Nucleus accumbens (tissue), 56 donors: ENCODE results near the gene ADSS1.

ENCODE experiments used
- DNase-seq, 56 donors: peaks; one replicate each; lab custom pipeline; 2025; lab: John Stamatoyannopoulos, UW

The ADSS1 gene

DNA sequence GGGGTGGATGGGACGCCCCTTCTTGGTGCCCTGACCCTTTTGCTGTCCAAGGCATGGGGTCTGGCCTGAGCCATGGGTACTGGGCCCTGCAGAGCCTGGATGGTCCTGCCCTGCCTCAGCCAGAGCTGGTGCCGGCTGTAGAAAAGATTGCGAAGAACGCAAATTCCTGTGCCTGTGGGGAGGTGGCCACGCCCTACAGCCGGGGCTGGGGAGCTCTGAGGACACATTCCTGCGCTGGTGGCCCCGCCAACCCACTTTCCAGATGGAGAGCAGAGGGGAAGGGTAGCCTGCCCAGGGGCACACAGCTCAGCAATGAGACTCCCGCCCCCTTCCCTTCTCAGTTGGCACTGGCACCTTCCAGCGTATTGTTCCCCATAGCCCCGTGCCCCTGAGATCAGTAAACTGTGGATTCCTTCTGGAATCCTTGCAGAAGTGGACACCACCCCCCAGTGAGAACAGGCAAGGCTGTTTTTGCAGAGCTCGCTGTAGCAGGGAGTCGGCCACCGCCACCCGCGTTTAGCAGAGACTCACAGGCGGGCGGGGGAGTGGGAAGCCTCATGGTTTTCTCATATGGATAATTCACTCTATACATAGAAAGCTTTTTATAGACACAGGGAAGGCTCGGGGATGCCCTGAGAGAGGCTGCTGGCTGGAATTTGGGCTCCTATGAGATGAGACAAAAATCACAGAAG, 26.0 kb upstream of the ADSS1 start:
- DNase-seq = peak in 13 of 56 donors; percentile 22 to 50 (median 39)

- peak in 29 of 56 donors; percentile 23 to 66 (median 37) for DNase-seq
Measured at GRCh38 chr14:104698688-104699425, 25.2 kb upstream of the ADSS1 start.

GRCh38 chr14:104699426-104699748, 24.6 kb upstream of the ADSS1 start:
- DNase-seq = no peak

DNA sequence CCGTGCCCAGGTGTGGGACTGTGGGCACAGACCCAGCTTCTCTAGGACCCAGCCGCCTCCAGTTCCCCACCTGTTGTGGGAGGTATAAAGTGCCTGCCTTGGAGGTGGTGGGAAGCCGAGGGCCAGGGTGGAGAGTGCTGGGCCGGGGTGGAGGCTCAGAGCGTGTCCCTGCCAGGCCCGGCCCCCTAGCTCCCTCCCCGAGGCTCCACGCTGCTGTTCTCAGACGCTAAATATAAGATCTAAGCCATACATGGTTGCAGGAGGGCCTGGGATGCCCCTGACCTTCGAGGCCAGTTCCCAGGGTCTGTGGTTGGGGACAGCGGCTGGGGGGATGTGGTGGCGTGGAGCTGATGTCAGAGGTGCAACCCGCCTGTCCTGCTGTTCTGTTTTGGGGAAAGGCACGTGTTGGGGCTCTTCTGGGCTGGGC, 23.8 kb upstream of the ADSS1 start:
- no peak for DNase-seq

DNA sequence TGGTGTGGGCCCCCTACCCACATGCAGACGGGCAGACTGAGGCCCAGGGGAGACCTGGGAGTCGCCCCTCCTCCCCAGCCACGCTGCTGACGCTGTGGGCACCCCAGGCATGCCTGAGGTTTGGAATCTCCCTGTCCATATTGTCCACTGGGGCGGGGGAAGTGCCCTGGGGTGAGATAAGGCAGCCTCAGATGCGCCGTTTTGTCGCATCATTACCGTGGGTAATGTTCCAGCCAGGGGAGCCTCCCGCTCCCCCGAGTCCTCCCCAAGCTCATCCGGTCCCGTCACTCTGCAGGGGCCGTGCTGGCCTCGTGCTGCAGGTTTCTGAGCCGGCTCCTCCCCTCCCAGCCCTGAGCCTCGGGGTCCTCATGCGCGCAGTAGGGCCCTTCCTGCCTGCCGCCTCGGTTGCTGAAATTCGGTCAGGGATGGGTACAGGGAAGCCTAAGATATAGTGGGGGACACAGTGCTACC, 23.2 kb upstream of the ADSS1 start:
- DNase-seq = no peak

DNA sequence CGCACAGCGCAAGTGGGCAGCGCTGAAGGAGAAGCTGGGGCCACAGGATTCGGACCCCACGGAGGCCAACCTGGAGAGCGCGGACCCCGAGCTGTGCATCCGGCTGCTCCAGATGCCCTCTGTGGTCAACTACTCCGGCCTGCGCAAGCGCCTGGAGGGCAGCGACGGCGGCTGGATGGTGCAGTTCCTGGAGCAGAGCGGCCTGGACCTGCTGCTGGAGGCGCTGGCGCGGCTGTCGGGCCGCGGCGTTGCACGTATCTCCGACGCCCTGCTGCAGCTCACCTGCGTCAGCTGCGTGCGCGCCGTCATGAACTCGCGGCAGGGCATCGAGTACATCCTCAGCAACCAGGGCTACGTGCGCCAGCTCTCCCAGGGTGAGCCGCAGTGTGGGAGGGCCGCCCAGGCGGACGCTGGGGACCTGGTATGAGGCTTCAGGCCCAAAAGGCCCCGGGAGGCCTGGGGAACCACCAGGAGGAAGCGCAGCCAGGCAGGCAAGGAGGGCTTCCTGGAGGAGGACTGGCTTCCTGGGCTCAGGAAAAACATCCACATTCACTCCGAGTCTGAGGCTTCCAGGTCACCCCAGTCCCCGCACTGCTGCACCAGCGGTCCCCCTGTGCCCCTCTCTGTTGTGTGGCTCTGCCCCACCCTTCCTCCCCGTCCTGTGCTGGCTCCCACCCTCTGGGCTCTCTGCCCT, 22.5 kb upstream of the ADSS1 start:
- no peak for DNase-seq

GRCh38 chr14:104702106-104702505, 21.9 kb upstream of the ADSS1 start:
- DNase-seq = no peak

GRCh38 chr14:104702673-104703072, 21.4 kb upstream of the ADSS1 start:
- peak in 28 of 56 donors; percentile 24 to 75 (median 43) for DNase-seq

- no peak for DNase-seq
Measured at GRCh38 chr14:104703269-104703668, 20.8 kb upstream of the ADSS1 start.

DNA sequence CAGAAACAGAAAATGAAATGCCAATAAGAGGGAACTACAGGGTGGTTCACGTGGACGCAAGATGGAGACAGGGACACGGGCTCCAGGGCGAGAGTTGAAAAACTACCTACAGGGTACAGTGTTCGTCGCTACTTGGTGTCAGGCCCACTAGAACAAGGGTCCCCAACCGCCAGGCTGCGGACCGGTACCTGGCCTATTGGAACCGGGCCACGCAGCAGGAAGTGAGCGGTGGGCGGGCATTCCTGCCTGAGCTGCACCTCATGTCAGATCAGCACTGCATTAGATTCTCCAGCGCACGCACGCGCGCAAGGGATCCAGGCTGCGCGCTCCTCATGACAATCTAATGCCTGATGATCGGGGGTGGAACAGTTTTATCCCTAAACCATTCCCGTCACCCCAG, 19.8 kb upstream of the ADSS1 start:
- no peak for DNase-seq

GRCh38 chr14:104705340-104706047, 18.5 kb upstream of the ADSS1 start:
- DNase-seq = no peak

GRCh38 chr14:104706733-104707607, 17.1 kb upstream of the ADSS1 start:
- DNase-seq = no peak

GRCh38 chr14:104707608-104708595, 16.1 kb upstream of the ADSS1 start:
- DNase-seq = no peak

DNA sequence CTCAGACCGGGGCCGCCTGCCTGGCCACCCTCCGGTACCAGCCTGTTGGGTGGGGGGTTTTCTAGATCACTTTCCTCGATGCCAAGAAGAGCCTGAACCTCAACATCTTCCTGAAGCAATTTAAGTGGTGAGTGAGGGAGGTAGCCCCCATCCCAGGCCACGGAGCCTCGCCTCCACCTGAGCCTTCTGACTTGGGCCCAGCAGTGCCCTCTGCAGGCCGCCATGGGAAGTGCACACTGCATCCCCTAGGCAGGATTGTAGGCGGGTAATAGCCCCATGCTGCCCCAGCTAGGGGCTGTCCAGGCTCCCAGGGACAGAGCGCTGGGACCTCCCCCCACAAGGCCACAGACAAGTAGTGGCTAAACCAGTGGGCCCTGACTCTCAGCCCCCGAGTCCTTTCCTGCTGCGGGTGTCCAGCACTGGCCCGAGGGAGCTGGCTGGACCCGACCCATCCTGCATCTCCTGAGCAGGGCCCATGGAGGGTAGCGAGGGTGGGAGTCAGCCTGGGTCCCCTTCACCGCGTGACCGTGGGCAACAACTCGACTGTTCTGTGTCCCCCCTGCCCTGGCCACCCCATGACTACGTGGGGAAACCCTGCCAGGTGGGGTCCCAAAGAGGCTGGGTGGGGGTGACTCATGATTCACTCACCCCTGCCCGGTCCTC, 15.3 kb upstream of the ADSS1 start:
- peak in 38 of 56 donors; percentile 17 to 83 (median 44) for DNase-seq

DNA sequence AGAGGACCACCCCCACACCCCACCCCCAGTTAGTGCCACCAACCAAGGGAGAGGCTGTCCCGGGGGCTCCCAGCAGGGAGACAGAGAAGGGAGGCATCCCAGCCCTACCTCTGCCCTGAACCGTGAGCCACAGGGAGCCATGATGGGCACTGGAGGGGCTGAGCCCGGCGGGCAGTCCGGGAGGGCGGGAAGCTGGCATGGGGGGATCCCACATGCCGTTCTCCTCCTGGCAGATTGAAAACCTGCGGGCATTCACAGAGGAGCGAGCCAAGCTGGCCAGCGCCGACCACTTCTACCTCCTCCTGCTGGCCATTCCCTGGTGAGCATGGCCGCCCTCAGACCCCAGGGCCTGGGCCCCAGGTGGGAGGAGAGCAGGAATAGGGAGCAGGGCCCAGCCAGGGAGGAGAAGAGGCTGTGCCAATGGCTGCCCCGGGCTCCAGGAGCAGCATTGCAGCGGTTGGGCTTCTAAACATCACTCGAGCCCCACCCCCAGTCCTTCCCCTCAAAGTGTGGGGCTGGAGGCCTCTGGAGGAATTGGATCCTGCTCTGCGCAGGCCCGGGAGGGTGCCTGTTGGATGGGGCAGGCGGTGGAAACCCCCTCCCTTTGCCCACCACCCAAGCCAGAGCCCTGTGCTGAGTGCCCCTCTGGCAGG, 14.5 kb upstream of the ADSS1 start:
- DNase-seq = no peak

DNA sequence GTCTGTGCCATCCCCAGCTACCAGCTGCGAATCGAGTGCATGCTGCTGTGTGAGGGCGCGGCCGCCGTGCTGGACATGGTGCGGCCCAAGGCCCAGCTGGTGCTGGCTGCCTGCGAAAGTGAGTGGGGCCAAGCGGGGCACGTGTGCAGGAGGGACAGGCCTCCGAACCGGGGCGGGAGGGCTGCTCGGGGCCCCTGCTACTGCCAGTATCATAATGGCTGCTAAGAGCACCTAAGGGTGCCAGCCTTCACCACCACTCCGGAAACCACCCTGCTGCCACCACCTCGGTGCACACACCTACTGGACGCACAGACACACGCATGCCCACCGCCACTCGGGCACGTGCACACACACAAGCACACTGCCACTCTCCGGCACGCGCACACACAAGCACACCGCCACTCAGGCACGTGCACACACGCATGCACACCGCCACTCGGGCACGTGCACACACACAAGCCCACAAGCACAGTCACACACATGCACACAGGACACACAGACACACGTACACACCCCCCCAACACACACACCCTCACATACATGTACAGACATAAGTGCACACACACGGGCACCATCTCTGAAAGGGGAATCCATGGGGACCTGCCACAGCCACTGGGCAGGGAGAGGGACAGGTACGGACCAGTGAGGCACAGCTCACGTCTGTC, 13.8 kb upstream of the ADSS1 start:
- DNase-seq = no peak
